ENCODE results near the gene HSP90AA1. TPM values are rescaled to one million over a fixed set of nuclear protein-coding genes. Genes with fewer than 3 reads are reported as not detected.

Gene HSP90AA1
- total RNA-seq, 1 experiment from 2014 or later: 464 TPM

DNA sequence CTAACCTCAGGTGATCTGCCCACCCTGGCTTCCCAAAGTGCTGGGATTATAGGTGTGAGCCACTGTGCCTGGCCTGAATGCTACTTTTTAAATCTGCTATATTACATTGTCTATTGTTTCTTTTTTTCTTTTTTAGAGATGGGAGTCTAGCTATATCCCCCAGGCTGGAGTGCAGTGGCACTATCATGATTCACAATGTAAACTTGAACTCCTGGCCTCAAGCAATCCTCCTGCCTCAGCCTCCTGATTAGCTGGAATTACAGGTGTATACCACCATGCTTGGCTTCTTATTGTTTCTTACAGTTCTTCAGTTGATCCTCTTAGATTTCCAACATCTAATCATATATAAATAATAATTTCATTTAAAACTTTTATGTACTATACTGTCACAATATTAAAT, 37.6 kb upstream of the HSP90AA1 start:
- CTCF ChIA-PET: no interaction called here
- no peak for DNase-seq
- Histone ChIP-seq H3K27me3 (replicated peaks; ENCODE audit: control insufficient read depth, insufficient read depth, low read length) (no peaks in the 10 kb centered on the region), H3K4me1 (peaks cover 10% of the 10 kb centered on the region), H3K9me3 (no peaks in the 10 kb centered on the region), H3K36me3 (ENCODE audit: control insufficient read depth, insufficient read depth, low read length) (no peaks in the 10 kb centered on the region), H3K4me3 (ENCODE audit: low read depth, low read length) (no peak overlapping the region)
- BruUV-seq (replicated peaks): no TSS peak
- Mint-ChIP-seq H3K36me3 (ENCODE audit: insufficient read depth, unreplicated experiment) (no peaks in the 10 kb centered on the region), H3K4me3 (ENCODE audit: unreplicated experiment) (no peak overlapping the region), H3K27me3 (ENCODE audit: insufficient read depth, unreplicated experiment) (no peaks in the 10 kb centered on the region), H3K9me3 (ENCODE audit: unreplicated experiment) (no peaks in the 10 kb centered on the region), H3K27ac (ENCODE audit: unreplicated experiment) (no peak overlapping the region), H3K4me1 (ENCODE audit: low read depth, unreplicated experiment) (peaks cover 14% of the 10 kb centered on the region)
- TF ChIP-seq, protein P1, sequence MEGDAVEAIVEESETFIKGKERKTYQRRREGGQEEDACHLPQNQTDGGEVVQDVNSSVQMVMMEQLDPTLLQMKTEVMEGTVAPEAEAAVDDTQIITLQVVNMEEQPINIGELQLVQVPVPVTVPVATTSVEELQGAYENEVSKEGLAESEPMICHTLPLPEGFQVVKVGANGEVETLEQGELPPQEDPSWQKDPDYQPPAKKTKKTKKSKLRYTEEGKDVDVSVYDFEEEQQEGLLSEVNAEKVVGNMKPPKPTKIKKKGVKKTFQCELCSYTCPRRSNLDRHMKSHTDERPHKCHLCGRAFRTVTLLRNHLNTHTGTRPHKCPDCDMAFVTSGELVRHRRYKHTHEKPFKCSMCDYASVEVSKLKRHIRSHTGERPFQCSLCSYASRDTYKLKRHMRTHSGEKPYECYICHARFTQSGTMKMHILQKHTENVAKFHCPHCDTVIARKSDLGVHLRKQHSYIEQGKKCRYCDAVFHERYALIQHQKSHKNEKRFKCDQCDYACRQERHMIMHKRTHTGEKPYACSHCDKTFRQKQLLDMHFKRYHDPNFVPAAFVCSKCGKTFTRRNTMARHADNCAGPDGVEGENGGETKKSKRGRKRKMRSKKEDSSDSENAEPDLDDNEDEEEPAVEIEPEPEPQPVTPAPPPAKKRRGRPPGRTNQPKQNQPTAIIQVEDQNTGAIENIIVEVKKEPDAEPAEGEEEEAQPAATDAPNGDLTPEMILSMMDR (IDR thresholded peaks at IDR 0.05; ENCODE audit: insufficient read depth in 1 of 2, low read depth in 1 of 2, low read length in 1 of 2, severe bottlenecking in 1 of 2, unreplicated experiment in 1 of 2): no peak
- POLR2A ChIA-PET: no interaction called here
- intact Hi-C loops (cut with micrococcal nuclease; ENCODE audit: unreplicated experiment): no loop called here

DNA sequence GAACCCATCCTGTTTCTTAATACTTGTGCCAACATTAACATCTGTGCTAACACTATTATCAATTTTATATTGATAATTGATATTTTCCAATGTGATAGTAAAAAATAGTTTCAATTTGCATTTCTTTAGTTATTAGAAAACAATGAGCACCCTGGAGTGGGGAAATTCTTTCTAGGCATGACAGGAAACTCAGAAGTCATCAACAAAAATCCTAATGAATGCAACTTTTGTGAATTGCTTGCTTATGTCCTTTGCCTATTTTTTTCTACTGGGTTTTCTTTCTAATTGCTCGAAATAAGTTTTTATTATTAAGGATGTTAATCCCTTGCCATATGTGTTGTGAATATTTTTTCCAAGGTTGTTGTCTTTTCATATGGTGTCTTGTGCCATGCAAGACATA, 34.7 kb upstream of the HSP90AA1 start:
- TF ChIP-seq, protein P1 (IDR thresholded peaks at IDR 0.05; ENCODE audit: insufficient read depth in 1 of 2, low read depth in 1 of 2, low read length in 1 of 2, severe bottlenecking in 1 of 2, unreplicated experiment in 1 of 2): no peak
- H3K4me1 Mint-ChIP-seq (ENCODE audit: low read depth, unreplicated experiment): peaks cover 14% of the 10 kb centered on the region
- no peaks in the 10 kb centered on the region for H3K9me3 Mint-ChIP-seq (ENCODE audit: unreplicated experiment)
- Histone ChIP-seq H3K9me3 (peaks cover 11% of the 10 kb centered on the region; the same call in 1 of the 2 replicates), H3K27me3 (replicated peaks; ENCODE audit: control insufficient read depth, insufficient read depth, low read length) (no peaks in the 10 kb centered on the region), H3K36me3 (ENCODE audit: control insufficient read depth, insufficient read depth, low read length) (no peaks in the 10 kb centered on the region), H3K4me3 (ENCODE audit: low read depth, low read length) (no peak overlapping the region), H3K4me1 (peaks cover 10% of the 10 kb centered on the region)
- no peak overlapping the region for H3K4me3 Mint-ChIP-seq (ENCODE audit: unreplicated experiment)
- H3K27me3 Mint-ChIP-seq (ENCODE audit: insufficient read depth, unreplicated experiment): no peaks in the 10 kb centered on the region
- ChIA-PET POLR2A (no interaction called here), CTCF (no interaction called here)
- no TSS peak for BruUV-seq (replicated peaks)
- no peak for DNase-seq
- intact Hi-C loops (cut with micrococcal nuclease; ENCODE audit: unreplicated experiment): no loop called here
- no peaks in the 10 kb centered on the region for H3K36me3 Mint-ChIP-seq (ENCODE audit: insufficient read depth, unreplicated experiment)
- H3K27ac Mint-ChIP-seq (ENCODE audit: unreplicated experiment): no peak overlapping the region

DNA sequence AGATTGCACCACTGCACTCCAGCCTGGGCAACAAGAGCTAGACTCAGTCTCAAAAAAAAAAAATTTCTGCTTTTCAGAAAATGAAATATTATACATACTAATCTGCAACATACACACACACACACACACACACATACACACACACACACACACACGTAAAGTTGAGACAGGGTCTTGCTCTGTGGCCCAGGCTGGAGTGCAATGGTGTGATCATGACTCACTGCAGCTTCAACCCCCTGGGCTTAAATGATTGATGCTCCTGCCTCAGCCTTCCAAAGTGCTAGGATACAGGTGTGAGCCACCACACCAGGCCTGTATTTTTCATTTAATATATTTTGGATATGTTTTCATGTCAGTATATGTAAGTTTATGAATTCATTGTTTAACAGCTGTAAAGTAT, 34.0 kb upstream of the HSP90AA1 start:
- BruUV-seq (replicated peaks): no TSS peak

More for the DNA sequence above, 34.0 kb upstream of the HSP90AA1 start:
- Mint-ChIP-seq H3K27me3 (ENCODE audit: insufficient read depth, unreplicated experiment) (no peaks in the 10 kb centered on the region), H3K4me1 (ENCODE audit: low read depth, unreplicated experiment) (peaks cover 8% of the 10 kb centered on the region), H3K36me3 (ENCODE audit: insufficient read depth, unreplicated experiment) (no peaks in the 10 kb centered on the region), H3K4me3 (ENCODE audit: unreplicated experiment) (no peak overlapping the region), H3K9me3 (ENCODE audit: unreplicated experiment) (no peaks in the 10 kb centered on the region), H3K27ac (ENCODE audit: unreplicated experiment) (no peak overlapping the region)
- peaks cover 4% of the 10 kb centered on the region for H3K4me1 ChIP-seq
- no peaks in the 10 kb centered on the region for H3K36me3 ChIP-seq (ENCODE audit: control insufficient read depth, insufficient read depth, low read length)
- TF ChIP-seq, protein P1 (IDR thresholded peaks at IDR 0.05; ENCODE audit: insufficient read depth in 1 of 2, low read depth in 1 of 2, low read length in 1 of 2, severe bottlenecking in 1 of 2, unreplicated experiment in 1 of 2): no peak
- no peak overlapping the region for H3K4me3 ChIP-seq (ENCODE audit: low read depth, low read length)
- ChIA-PET CTCF (no interaction called here), POLR2A (no interaction called here)
- peaks cover 11% of the 10 kb centered on the region; the same call in 1 of the 2 replicates for H3K9me3 ChIP-seq
- no peak for DNase-seq
- H3K27me3 ChIP-seq (replicated peaks; ENCODE audit: control insufficient read depth, insufficient read depth, low read length): no peaks in the 10 kb centered on the region
- intact Hi-C loops (cut with micrococcal nuclease; ENCODE audit: unreplicated experiment): no loop called here

All from Caco-2 (cell line).